MM.1S (cell line): Measurements from ENCODE around the gene NAMPT.

ENCODE experiments used
- EZH2 ChIP-seq: fragments of 300-600 bp; sonication (generic); optimal IDR thresholded peaks from 2 replicates; pipeline ENCODE3; 2017; ENCODE audit warnings: low read depth, mild to moderate bottlenecking, antibody characterized with exemption, low read length, mixed read lengths
- EZH2phosphoT487 ChIP-seq: fragments of 300-600 bp; sonication (generic); IDR thresholded peaks from 2 replicates; pipeline ENCODE4 v1.6.1; 2018; ENCODE audit warnings: antibody characterized with exemption, low read length
- TF ChIP-seq, protein P1 (sequence below): fragments of 300-600 bp; sonication (generic); IDR thresholded peaks from 2 replicates; pipeline ENCODE4 v1.5.1; 2016; ENCODE audit warnings: antibody characterized with exemption, low read length, mixed read lengths

DNA sequence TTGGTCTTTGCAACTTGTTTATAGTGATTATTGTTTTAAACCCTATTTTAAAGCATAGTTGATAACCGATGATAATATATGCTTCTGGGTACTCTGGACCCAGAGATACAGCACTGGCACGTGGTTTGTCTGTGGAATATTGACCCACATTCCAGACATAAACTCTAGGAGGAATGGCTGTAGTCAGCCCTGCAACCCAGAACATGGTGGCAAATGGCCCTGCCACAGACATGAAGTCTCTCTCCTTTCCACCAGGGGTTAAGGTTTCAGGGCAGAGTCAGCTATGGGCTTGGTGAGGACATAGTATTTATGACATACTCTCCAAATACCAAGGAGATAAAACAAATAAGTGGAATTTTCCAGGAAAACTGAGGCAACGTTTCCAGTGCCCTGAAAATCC is 83.6 kb downstream of the NAMPT start:
- TF ChIP-seq, protein P1, sequence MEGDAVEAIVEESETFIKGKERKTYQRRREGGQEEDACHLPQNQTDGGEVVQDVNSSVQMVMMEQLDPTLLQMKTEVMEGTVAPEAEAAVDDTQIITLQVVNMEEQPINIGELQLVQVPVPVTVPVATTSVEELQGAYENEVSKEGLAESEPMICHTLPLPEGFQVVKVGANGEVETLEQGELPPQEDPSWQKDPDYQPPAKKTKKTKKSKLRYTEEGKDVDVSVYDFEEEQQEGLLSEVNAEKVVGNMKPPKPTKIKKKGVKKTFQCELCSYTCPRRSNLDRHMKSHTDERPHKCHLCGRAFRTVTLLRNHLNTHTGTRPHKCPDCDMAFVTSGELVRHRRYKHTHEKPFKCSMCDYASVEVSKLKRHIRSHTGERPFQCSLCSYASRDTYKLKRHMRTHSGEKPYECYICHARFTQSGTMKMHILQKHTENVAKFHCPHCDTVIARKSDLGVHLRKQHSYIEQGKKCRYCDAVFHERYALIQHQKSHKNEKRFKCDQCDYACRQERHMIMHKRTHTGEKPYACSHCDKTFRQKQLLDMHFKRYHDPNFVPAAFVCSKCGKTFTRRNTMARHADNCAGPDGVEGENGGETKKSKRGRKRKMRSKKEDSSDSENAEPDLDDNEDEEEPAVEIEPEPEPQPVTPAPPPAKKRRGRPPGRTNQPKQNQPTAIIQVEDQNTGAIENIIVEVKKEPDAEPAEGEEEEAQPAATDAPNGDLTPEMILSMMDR = no peak
- TF ChIP-seq EZH2 = no peak
- TF ChIP-seq EZH2phosphoT487 = no peak
